C4-2B (cell line): ENCODE data around the gene TUBB4B.

ENCODE experiments used
- H3K27ac ChIP-seq: fragments of 450-650 bp; 2 replicates; pipeline ENCODE4 v1.5.1; 2017
- CTCF ChIP-seq: fragments of 450-650 bp; conservative IDR thresholded peaks from 2 replicates; pipeline ENCODE4 v1.5.1; 2017; ENCODE audit warnings: mild to moderate bottlenecking
- ZFX ChIP-seq: fragments of 450-650 bp; IDR thresholded peaks from 2 replicates; pipeline ENCODE4 v1.6.1; 2017

The TUBB4B gene

GRCh38 chr9:137269231-137269772 is 28.2 kb downstream of the TUBB4B start:
- TF ChIP-seq ZFX (no peak), CTCF (no peak)
- peak overlapping the region; percentile 99 for H3K27ac ChIP-seq

DNA sequence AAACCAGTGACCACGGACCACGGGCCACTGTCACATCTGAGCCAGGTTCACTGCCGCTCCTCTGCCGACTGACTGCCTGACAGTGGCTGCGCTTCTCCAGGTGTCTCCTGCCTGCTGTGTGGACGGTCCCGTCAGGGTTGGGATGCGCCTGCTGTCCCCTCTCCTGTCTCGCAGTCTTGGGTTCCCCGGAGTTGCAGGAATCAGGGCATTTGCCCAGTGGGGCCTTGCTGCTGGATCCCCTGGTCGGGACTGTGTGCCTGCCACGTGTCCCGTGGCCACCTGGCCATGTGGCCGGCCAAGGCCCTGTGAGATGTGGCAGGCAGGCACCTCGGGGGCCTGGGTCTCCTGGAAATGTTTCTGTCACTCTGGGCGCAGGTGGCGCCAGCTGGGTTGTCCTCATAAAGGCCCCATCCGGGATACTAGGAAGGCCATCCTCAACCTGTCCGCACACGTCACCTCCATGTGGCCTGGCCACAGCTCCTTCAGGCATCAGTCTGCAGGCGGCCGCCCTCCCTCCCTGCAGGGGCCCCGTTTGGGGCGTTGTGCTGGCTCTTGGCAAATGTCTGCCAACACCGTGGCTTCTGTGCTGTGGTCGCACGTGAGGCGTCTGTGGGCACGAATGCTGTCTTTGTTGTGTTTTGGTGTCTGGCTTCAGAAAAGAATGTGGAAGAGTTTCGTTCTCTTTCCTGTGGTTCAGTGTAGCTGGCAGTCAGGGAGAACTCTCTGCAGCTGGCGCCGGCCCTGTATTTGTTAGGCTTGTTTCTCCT is 30.0 kb downstream of the TUBB4B start:
- TF ChIP-seq ZFX, result no peak
- TF ChIP-seq CTCF, result no peak
- peak overlapping the region; percentile 99 for H3K27ac ChIP-seq

DNA sequence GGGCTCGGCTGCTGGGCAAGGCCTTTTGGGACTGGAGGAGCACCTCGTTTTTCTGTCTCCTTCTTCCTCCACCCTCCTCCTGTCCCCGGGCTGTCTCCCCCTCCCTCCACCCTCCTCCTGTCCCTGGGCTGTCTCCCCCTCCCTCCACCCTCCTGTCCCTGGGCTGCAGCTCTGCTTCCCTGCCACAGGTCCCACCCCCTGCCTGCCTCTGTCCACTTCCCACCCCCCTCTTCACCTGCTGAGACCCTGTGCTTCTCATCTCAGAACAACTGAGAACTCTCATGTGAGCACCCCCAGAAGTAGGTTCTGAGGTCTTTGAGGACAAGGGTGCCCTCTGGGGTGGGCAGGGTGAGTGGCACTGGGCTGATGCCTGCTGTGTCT is 30.6 kb downstream of the TUBB4B start:
- TF ChIP-seq ZFX (no peak), CTCF (no peak)
- H3K27ac ChIP-seq, result no peak overlapping the region; the same call in 1 of the 2 replicates

DNA sequence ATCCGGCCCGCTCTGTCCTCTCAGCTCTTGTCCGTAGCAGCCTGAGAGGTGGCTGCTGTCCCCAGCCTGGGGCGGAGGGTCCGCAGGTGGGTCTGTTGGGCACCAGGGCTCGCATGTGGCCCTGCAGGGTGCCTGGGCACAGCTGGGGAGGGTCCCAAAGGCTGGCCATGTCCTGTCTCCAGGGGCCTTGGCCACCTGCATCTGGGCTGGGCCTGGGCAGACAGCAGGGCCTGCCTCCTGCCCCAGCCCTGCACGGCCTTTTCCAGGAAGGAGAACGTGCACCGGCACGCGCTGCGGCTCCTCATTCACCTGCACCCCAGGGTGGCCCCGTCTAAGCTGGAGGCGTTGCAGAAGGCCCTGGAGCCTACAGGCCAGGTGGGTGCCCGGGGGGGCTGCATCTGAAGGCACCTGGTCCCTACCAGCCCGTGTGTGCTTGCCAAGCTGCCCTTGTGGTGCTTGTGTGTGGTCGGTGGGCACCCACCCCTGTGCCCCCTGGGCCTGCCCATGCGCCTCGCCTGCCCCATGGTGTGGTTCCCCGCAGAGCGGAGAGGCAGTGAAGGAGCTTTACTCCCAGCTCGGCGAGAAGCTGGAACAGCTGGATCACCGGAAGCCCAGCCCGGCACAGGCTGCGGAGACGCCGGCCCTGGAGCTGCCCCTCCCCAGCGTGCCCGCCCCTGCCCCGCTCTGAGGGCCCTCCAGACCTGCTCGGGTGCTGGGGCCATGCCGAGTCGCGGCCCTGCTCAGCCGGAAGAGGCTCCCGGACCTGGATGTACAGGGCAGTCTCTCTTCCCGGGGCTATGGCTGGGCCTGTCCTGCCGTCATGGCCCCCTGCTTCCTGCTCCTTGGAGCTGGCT is 31.4 kb downstream of the TUBB4B start:
- TF ChIP-seq CTCF, result no peak
- TF ChIP-seq ZFX, result no peak
- H3K27ac ChIP-seq, result no peak overlapping the region; the same call in 1 of the 2 replicates

DNA sequence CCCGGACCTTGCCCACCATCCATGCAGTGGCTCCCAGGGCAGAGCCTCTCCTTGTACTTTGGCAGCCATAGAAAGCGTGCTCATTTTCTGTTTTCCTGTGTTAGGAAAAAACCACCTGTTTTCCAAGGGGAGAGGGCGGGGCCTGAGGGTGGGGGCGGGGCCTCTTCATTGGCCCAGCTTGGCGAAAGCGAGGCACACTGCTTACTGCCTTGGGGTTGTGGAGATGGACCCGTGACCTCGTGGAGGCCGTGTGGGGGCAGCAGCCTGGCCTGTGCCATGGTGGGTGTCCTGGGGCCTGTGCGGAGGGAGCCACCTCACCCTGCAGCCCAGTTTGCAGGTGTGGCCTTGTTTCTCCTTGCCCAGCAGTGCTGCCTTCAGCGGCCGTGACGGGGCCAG is 32.0 kb downstream of the TUBB4B start:
- no peak for TF ChIP-seq CTCF
- TF ChIP-seq ZFX, result no peak
- H3K27ac ChIP-seq, result no peak overlapping the region; the same call in 1 of the 2 replicates

- H3K27ac ChIP-seq, result peak overlapping the region; percentile 1; the same call in 1 of the 2 replicates
- TF ChIP-seq CTCF (no peak), ZFX (no peak)
Measured at GRCh38 chr9:137273611-137274320, 32.7 kb downstream of the TUBB4B start.
